HG03039 (cell line): ENCODE data around the gene CCSER1.
"Not testable (repeated sequence)": the region's sequence is repeated elsewhere in the genome, so short reads cannot be mapped to it uniquely, and the experiment has no call there.

Experiments used
- ATAC-seq: cut with Tn5 transposase; IDR thresholded peaks from one replicate; pipeline ENCODE4 v1.9.1; 2021; ENCODE audit warnings: mild to moderate bottlenecking, moderate library complexity; ENCODE audit not compliant: unreplicated experiment

CCSER1 gene

GRCh38 chr4:91447168-91447567 lies 1320.0 kb downstream of the CCSER1 start:
- ATAC-seq = no peak

GRCh38 chr4:91448668-91449330 lies 1321.6 kb downstream of the CCSER1 start:
- ATAC-seq = no peak

DNA sequence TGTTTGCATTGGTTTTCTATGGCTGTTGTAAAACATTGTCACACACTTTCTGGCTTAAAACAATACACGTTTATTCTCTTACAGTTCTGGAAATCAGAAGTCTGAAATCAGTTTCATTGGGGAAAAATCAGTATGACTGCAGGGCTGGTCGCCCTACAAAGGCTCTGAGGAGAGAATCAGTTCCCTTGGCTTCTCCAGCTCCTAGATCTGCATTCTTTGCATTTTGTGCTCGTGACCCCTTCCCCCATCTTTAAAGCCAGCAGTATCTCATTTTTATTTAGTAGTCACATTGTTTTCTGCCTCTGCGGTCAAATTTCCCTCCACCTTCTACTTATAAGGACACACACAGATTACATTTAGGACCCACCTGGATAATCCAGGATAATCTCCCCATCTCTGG lies 1326.9 kb downstream of the CCSER1 start:
- ATAC-seq = no peak

DNA sequence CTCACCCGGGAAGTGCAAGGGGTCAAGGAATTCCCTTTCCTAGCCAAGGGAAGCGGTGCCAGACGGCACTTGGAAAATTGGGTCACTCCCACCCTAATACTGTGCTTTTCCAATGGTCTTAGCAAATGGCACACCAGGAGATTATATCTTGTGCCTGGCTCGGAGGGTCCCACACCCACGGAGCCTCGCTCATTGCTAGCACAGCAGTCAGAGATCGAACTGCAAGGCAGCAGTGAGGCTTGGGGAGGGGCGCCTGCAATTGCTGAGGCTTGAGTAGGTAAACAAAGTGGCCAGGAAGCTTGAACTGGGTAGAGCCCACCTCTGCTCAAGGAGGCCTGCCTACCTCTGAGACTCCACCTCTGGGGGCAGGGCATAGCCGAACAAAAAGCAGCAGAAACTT lies 1335.4 kb downstream of the CCSER1 start:
- not testable (repeated sequence) for ATAC-seq

- no peak for ATAC-seq
Measured at GRCh38 chr4:91470671-91471070, 1343.5 kb downstream of the CCSER1 start.

DNA sequence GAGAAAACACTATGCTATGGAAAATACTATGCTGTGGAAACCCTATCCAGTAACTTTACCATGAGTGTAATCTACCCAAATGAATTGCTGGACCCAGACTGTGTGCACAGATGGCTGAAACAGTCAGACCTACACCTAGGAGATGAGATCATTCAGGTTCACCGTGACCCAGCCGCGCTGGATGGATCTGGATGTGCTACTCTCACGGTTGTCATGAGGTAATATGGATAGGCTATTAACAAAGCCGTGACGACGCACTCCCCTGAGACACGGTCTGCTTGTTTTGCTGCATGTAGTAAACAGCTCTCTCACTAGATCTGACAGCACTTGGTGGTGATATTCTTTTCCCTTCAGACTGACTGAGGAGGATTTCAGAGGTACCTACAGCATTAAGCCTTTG lies 1344.1 kb downstream of the CCSER1 start:
- no peak for ATAC-seq

DNA sequence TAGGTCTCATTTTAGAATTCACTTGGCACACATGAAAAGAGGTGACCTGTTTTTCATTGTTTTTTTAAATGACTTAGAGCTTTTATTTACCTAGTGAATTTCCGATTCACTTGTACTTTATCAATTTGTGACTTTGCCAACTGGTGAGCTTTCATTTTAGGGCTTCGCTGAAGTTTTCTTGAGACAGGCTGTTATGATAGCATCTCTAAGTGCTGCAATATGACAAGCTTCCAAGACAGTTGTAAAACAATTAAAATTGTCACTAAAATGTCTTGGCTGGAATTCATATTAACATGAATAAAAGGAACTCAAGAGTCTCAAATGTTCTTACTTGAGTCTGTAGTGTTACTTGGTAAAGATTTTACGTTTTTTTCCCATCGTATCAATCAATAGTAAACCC lies 1344.9 kb downstream of the CCSER1 start:
- ATAC-seq = no peak

DNA sequence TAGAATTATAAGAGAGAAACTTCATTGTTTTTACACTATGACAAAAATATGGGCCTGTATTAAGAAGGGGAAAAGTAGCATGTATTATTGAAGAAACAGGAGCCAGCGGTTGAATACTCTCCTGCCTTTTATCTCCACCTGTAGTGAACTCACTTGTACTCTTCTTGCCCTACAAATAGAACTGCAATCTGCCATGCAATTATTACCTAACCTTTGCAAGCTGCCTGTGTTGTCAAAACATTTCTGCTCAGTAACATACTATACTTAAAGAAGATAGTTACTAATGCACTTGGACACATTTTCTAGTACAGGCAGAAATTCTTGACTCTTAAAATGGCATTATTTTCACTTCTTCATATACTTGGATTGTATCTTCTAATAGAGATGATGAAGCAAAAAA lies 1358.2 kb downstream of the CCSER1 start:
- ATAC-seq = no peak

DNA sequence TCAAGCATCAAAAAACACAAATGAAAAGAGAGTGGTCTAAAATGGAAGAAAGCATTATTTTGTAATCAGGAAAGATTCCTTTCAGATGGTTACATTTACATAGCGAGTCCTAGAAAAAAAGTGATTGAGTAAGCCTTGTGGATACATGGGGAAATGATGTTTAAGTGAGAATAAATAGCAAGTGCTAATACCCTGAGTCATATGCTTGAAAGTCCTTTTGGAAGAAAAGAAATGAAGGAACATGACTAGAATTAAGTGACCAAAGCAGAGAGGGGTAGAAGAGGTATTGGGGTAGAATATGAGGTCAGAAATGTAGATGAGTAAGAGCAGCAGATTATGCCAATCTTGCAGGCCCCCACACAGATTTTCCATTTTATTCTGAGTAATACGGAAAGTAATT lies 1361.8 kb downstream of the CCSER1 start:
- no peak for ATAC-seq

- ATAC-seq = no peak
Measured at GRCh38 chr4:91497892-91498291, 1370.7 kb downstream of the CCSER1 start.

DNA sequence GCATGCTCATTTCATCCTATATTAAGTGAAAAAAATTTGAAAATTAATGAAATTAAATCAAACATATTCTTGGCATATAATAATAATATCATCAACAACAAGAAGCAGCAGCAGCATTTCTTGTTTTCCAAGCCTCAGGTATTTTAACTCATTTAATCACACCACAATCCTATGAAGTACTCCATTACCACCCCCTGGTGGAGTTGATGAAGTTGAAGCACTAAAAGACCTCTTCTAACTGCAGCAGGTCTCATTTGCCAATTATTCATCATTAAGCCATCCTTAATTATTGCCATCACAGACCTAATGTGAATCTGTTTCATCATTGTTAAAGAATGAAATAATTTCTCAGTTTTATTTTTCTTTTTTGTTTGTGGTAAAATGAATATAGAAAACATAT lies 1375.2 kb downstream of the CCSER1 start:
- ATAC-seq = no peak

DNA sequence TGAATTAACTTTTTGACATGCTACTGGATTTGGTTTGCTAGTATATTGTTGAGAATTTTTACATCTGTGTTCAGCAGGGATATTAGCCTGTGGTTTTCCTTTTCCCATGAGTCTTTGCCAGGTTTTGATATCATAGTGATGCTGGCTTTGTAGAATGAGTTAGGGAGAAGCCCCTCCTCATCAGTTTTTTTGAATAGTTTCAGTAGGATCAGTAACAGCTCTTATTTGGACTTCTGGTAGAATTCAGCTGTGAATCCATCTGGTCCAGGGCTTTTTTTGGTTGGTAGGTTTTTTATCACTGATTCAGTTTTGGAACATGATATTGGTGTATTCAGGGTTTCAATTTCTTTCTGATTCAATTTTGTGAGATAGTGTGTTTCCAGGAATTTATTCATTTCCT lies 1386.1 kb downstream of the CCSER1 start:
- ATAC-seq = no peak

- no peak for ATAC-seq
Measured at GRCh38 chr4:91519155-91519554, 1392.0 kb downstream of the CCSER1 start.

- no peak for ATAC-seq
Measured at GRCh38 chr4:91525621-91526020, 1398.4 kb downstream of the CCSER1 start.

DNA sequence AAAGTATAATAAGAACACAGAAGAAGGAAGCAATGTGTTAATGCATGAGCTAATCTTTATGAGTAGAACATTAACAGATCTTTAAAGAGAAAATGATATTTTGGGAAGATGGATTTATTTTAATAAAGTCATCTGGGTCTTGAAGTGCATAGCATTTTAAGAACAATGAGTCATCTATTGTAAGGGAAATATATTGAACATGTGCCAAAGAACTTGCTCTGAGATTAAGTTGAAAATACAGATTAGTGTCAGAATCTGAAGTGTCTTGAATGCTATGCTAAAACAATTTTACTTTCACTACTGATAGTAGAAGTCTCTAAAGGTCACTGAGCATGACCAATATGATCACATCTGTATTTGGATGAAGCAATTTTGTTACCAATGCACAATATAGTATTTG lies 1399.9 kb downstream of the CCSER1 start:
- no peak for ATAC-seq

GRCh38 chr4:91567594-91567993 lies 1440.4 kb downstream of the CCSER1 start:
- no peak for ATAC-seq

GRCh38 chr4:91577864-91578263 lies 1450.7 kb downstream of the CCSER1 start:
- ATAC-seq = no peak

DNA sequence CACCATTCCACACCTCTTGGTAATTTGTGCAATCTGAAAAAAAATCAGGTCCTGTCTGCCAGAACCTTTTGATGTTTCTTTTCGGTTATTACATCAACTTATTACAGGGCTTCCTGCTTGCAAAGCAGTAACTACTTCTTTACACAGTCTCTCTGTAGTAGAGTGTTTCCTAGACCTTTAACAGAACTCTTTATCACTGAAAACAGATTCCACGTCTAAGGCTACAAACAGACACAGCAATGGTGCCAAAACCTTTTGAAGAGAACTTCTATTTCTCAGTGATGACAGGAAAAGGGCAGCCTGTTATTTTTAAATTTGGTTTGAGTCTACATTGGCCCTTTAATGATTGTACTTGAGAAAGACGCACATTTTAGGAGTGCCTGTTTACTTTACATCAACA lies 1463.1 kb downstream of the CCSER1 start:
- ATAC-seq = no peak

DNA sequence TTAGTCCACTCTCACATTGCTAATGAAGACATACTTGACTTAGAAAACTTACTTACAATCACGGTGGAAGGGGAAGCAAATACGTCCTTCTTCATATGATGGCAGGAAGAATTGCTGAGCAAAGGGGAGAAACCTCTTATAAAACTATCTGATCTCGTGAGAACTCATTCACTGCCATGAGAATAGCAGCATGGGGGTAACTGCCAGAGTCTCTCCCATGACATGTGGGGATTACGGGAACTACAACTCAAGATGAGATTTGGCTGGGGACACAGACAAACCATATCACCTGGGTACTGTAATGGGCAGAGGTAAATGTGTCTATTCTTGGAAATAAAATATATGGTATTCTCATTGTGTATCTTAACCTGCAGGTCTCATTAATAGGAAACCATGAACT lies 1464.9 kb downstream of the CCSER1 start:
- ATAC-seq = no peak

GRCh38 chr4:91596718-91597117 lies 1469.5 kb downstream of the CCSER1 start:
- ATAC-seq = no peak

DNA sequence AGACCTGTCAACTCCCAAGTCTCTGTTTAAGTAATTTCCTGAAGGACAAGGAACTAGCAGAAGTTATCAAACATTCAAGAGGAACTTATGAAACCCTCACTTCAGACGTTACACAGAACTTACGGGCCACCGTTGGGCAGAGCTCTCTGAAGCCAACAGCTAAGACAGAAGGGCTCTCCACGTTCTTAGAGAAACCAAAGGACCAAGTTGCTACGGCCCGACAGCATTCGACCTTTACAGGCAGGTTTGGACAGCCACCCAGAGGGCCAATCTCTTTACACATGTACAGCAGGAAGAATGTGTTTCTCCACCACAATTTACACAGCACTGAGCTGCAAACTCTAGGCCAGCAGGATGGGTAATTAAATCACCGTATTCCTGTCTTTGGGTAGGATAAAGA lies 1471.5 kb downstream of the CCSER1 start:
- ATAC-seq = no peak

DNA sequence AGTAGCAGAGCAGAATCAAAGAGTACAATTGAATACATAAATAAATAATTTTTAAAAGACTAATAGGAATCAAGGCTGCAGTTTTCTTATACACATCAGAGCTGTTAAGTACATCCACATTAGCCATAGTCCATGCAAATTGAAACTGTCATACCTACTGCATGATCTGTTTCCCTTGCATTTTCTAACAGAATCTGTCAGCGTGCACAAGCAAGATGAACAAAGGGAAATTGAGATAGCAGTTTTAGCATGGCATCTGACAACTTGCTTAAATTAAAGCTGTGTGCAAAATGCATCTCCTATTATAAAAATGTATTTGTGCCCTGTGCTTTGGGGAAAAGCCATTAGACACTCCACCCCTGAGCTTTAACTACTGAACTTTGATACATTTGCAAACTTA lies 1473.1 kb downstream of the CCSER1 start:
- no peak for ATAC-seq

DNA sequence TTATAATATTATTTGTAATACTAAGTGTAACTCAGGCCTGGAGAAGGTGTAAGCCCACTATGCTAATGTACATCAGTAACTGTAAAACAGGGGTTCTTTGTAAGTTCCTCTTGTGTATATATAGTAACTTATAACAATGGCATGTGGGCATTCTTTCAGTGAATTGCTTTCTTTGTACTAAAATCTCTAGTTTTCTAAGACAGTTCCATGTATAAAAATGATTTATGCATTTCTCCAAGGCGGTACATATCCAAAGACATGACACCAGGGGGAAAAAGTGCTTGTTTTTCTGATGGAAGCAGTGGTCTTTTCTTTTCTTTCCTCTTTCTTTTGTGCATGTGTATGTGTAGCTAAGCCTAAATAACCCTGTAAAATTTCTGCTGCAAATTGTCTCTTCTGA lies 1474.2 kb downstream of the CCSER1 start:
- ATAC-seq = no peak
